Pulmonary artery endothelial cell (primary cell): Measurements from ENCODE around the gene C20orf204. TPM values are rescaled to one million over a fixed set of nuclear protein-coding genes. Genes with fewer than 3 reads are reported as not detected.
A peak's percentile ranks its signal among the peaks of the same experiment; 100 is the strongest.

Source experiments
- DNase-seq: peaks from one replicate; pipeline ENCODE4 v3.0.0-alpha.2; 2011; ENCODE audit warnings: low read depth, low spot score
- total RNA-seq: library from RNA; depleted of rRNA; stranded (reverse); fragments of >200 nt; gene quantifications from 2 replicates; pipeline ENCODE4 v1.2.3, GENCODE V29; 2014

Gene C20orf204
- total RNA-seq, 1 donor from 2014 or later = 1.7 TPM

DNA sequence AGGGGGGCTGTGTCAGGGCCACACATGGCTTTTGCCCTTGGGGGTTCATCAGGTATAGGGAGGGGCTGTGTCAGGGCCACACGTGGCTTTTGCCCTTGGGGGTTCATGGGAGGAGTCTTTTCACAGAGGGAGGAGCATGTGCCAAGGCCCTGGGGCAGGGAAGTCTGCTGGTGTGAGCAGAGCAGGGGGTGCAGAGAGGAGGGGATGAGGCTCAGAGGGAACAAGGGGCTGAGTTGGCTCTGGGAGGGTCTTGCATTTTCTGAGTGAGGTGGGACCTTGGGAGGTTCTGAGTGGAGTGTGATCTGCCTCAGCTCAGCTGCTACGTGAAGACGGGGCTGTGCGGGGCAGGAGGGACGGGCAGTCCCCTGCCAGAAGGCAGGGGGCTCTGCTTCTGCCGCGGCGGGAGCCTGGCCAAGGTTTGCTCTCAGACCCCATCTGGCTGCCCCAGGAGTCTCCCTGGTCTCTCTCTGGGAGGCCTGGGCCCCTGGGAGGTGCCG is 19.5 kb downstream of the C20orf204 start:
- no peak for DNase-seq

DNA sequence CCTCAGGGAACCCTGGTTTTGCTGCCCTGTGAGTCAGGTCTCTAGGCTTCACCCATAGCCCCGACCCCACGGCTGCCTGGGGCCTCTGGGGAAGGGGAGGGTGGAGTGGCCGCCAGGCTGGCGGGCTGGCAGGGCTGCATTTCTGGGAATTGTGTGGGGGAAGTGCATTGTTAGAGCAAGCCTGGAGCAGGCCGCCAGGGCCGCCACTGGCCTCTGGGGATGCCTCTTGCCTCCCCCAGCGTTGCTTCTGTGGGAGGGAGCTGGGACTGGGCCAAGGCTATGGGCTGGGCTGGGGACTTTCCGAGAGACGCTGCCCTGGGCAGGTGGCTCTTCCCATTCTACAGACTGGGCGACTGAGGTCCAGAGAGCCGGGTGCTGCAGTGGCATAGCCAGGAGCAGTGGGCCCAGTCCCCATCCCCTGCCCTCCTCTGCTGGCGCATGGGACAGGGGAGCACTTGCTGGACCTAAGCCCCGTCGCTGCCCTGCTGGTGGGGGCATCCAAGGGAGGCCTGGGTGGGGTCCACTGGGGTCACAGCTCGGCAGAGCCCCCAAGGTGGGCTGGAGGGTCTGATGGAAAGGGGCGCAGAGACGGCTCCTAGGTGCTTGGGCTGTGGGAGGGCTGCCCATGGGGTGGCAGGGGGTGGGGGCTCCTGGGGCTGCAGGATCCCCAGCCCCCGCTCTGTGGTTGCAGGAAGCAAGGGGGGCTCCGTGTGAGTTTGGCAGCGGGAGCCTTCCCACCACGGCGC is 20.1 kb downstream of the C20orf204 start:
- peak; percentile 63 for DNase-seq

DNA sequence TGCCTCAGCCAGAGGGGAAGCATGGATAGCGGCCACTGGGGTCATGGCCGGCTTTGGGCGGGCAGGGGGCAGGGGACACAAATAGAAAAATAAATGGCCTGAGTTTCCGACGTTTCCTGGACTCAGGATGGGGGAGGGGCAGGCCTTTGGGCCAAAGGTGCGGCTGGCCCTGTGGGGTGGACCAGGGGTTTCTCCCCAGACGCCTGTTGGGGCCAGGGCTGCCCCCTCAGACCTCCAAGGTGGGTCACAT is 20.6 kb downstream of the C20orf204 start:
- DNase-seq = no peak

DNA sequence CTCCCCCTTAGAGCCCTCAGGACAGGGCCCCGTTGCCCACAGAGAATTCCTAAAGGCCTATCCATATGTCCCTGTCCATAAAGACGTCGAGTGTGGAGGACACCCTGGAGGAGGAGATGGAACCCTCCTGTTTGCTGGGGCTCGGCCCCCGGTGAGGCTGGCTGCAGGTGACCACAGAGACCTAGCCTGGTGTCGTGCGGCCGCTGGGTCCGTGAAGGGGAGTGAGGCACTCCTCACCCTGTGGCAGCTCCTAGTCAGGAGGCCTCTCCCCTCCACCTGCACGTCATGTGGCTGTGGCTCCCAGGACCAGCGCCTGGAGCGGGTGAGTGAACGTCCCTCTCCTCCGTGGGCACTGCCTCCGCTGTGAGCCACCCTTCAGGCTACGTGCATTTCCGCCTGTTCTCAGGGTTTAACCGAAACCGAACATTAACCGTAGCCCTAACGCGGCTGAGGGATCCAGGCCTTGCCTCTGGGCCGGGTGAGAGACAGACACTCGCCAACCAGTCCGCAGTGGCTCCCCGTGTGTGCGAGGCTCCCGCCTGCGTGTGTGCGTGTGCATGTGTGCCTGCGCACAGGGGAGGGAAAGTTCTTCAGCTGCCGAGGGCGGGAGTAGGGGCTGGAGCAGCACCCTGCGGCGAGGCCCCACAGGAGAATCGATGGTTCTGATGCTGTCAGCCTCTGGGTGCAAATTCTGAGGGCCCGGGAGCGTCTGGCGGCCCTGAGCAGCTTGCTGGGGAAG is 21.1 kb downstream of the C20orf204 start:
- DNase-seq = no peak

DNA sequence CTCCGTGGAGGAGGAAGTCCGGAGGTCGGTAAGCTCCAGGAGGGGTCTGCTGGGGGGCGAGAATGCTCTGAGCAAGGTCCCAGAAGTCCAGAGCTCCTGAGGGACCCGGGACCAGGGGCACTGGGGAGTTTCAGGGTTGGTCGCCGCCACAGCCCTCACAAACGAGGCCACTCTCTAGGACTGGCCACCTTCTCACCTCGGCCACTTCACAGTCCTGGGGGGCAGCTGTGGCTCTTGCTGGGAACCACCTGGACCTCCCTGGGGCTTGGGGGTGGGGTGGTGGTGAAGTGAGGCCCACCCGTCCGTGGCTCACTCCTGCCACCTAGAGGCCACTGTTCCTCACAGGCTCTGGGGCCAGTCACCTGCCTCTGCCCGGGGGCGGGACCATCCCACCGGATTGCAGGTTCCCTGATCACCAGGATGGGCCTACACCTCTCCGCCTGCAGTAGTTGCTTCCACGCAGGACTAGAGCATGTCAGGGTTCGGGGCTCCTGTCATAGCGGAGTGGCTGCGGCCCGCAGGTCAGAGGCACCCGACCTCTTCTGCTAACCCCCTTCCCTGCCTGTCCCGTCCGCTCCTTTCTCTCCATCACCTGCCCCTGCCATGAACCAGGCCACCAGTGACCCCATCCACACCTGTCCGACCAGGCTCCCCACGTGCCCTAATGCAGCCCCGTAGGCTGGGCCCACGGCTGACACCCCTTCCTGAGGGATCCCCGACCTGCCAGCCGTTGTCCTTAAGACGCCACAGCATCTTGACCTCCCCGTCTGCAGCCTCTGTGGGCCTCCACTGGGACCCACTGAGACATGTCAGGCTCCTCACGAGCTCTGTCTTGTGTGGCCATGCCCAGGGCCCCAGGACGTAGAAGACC is 21.9 kb downstream of the C20orf204 start:
- DNase-seq = no peak

DNA sequence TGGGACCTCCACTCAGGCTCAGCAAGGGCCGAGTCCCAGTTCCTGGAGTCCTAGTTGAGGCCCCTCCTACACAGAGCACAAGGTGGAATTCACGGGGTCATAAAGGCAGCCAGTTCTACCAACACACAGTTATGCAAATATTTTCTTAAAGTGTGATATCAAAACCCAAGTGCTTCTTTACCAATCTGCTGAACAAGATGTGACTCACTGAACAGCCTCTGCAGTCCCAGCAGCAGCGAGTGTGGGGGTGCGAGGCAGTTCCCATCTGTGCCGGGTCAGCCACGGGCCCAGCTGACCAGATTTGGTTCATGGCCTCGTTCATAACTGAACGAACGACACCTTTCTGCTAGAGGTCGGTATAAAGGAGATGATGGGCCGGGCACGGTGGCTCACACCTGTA is 22.6 kb downstream of the C20orf204 start:
- DNase-seq = no peak

DNA sequence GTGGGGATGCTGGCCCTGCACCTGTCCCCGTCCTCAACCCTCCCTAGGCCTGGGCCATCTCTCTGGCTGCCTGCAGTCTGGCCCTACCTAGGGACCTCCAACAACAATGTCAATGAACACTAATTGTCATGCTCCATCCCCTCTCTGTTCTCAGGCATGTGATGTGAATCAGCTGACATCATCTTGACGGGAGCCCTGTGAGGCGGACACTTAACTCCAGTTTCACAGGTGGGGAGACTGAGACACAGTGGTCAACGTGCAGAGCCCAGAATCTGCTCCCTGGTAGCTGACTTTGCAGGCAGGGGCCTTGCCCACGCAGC is 26.3 kb downstream of the C20orf204 start:
- DNase-seq = no peak

DNA sequence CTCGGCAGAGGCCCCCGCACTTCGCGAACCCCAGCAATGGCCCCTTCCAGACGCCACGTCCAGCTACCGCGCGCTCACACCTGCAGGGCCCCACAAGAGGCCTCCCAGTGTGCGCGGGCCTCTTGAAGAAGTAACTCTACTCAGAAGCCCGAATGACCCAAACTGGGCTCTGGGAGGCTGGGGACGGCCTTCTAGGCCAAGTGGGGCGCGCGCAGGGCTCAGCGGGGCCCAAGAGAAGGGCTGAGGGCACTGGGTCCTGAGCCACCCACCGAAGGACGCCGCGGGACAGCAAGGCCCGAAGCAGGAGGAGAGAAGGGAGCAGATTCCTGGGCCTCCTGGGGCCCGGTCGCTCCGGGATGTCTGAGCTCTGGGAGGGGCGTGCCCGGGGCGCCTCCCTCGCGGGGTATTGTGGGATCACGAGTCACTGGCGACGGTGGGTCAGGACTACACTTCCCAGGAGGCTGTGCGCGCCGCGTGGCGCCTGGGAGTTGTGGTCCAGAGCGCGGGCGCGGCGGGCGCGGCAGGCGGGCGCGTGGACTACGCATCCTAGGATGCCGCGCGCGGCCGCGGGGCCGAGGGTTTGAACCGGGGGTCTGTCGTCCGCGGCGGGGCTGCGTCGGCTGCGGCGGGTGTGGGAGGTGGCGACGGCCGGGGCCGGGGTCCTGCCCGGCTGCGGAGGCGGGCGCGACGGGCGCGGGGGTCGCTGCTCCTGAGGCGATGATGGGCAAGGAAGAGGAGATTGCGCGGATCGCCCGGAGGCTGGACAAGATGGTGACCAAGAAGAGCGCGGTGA is 26.8 kb downstream of the C20orf204 start, which contains the start of gene TCEA2:
TCEA2 (plus strand) TSS at position 603 of the 793 bp plus-strand sequence; CDS start at position 718, 115 bp downstream.
- peak; percentile 89 for DNase-seq

DNA sequence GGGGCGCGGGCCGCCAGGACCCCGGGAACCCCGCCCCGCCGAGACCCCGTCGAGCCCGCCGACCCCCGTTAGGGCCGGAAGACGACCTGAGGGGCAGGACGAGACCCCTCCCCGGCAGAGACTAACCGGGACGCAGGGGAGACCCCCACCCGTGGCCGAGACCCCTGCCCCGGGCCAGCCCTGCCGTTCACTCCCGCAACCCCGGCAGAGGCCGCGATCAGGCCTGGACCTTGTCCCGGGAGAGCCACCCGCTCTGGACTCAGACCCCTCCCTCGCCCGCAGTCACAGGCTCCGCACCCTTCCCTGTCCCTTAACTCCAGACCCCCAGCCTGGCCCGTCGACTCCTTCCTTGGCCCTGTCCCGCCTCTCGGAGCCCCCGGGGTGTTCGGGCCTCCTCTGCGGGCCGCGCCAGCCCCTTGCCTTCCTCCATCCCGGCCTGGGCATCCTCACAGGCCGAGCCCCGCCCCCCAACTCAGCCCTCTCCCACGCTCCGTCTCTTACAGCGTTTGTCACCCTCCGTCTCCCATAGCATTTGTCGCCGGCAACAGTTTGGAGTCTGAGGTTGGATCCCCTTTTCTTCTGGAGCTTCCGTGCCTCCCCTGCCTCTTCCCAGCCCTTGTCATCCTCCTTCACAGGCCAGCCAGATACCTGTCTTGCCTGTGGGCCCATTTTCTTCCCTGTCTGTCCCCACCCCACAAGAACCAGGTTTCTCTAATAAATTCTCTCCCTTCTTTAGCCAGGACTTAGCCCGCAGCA is 27.6 kb downstream of the C20orf204 start:
- DNase-seq = no peak

DNA sequence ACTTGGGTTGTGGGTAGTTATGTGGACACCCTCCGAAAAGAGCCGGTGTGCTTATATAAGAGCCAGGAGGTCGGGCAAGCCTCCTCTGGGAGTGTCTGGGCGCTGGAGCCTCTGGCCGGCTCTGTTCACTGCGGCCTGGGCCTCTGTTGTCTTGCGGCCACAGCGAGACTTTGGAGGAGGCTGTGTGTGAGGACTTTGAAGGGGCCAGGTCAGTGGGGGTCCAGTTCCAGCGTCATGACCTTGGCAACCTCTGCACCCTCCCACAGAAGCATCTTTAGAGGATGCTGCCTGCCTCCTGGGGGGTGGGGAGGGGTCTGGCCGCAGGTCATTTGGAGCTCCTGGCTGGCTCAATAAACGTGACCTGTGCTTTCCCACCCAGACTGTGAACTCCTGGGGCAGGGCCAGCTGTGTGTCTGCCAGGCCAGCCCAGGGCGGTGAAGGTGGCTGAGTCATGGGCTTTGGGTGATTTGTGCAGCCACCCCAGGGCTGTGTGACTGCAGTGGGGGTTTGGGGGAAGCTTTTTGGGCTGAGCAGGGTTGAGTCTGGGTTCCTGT is 28.2 kb downstream of the C20orf204 start:
- no peak for DNase-seq

DNA sequence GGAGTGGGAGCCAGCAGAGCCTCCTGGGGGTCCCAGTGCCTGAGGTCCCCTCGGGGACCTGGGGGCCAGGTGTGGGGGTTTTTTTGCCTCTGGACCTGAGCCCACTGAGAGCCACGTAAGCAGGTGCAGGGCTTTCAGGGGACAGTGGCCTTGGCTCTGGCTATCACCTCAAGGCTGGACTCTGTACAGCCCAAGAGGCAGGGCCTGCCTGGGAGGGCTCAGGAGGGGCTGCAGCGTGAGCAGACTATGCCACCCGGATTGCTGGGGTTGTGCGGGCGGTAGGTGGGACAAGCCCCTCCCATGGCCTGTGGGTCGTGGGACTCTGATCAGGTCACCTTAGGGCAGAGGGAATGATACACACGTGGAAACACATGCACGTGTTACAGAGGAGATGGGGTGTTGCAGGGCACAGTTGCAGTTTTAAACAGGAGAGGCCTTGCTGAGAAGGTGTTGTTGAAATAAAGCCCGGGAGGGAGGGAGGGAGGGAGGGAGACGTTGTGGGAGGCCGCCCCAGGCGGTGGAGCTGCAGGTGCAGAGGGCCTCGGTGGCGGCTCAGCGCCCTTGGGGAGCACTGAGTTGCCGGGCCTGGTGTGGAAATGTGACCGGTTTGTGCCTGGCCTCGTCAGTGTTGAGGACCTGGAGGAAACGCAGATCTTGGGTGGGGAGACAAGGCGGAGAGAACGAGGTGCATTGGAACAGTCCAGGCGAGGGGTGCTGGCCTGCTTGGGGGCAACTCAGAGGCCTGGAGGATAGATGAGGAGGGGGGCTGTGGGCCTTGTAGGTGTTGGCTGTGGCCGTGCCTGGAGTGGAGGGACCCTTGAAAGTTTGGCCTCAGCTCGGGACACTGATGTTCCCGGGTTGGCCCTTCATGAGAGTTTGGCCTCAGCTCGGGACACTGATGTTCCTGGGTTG is 29.3 kb downstream of the C20orf204 start:
- no peak for DNase-seq

DNA sequence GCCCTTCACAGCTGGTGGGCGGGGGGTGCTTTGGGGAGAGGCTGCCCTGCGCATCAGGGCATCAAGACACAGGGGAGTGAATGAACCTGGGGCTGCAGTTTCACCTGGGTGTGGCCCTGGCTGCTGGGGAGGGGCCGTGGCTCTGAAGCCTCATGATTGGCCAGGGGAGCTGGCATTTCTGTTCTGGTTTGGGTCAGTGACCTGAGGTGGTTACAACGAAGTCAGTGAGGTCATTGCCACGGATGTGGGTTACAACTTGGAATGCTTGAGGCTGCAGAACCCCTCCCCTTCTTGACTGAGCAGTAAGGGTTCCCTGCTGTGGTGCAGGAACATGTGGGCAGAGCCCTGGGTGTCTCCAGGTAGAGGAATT is 30.0 kb downstream of the C20orf204 start:
- DNase-seq = no peak

DNA sequence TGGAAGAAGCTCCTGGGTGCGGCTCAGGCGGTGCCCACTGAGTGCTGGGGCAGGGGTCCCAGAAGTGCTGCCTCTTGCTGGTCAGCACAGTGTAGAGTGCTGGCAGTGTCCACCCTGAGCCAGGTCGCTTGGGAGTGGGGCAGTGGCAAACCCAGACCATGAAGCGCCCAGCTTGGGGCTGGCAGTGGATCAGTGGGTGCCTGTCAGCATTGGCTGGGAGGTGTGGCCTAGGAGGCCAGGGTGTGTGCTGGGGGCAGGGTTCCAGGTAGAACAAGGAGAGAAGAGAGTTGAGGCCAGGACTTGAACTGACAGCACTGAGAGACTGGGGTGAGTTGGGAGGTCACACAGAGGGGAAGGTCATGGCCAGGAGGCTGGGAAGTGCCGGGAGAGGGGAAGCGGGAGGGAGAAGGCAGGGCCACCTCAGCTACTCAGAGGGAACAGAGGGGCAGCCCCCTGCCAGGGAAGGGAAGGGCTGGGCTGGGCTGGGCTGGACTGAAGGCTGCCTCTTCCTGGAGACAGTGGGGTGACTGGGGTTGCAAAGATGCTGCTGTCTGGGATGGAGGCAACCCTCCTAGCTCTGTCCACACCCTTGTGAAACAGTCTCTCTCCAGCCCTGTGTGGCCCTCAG is 31.1 kb downstream of the C20orf204 start:
- no peak for DNase-seq

DNA sequence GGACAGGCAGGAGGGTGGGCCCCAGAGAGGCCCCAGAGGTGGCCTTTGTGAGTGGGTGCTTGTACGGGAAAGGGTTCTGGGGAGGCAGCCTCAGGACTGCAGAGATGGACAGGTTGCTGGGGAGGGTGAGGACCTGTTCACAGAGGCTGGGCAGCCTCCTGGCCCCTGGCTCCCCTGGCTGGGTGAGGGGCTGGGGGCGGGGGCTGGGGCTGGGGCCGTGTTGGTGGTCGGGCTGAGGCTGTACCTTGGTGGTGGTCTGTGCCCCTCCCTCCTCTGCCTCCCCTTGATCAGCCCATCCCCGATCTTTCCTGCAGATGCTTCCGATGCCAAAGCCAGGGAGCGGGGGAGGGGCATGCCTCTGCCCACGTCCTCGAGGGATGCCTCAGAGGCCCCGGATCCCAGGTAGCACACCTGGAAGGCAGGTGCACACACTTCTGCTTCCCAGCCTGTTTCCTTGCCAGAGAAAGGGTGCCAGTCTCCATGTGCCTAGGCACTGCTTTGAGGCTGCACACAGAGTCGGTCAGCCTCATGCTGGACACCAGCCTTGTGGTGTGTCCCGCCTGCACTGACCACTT is 31.8 kb downstream of the C20orf204 start:
- no peak for DNase-seq

DNA sequence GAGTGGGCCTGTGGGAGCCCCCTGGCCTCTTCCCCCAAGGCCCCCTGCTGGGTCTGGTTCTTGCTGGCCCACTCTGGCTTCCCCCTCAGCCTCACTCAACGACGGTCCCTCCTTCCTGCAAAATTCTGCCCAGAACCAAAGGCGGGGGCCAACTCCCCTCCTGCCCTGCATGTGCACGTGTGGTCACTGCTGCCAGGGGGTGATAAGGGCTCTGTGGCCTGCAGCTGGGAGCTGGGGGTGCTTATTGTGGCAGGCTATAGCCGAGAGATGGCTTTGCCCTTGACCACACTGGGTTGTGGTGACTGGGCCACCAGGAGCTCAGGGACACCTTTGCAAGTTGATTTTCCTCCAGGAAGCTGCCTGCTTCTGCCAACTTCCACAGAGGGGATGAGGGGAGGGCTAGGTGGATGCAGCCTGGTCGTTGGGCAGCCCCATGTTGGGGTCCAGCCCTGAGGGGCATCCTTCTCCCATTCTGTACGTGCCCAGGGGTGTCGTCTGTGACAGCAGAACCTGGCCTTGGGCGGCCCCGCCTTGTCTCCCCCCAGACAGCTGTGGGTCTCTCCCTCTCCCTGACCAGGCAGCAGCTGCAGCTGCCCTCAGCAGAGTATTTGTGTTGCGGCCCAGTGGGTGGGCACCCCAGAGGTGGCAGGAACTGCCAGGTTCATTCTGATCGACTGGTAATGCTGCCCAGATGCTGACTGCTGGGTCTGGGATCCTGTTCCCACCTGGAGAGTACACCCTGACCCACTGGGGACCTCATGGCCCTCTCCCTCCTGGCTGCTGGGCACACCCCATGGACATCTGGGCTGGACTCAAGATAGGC is 32.6 kb downstream of the C20orf204 start:
- no peak for DNase-seq

DNA sequence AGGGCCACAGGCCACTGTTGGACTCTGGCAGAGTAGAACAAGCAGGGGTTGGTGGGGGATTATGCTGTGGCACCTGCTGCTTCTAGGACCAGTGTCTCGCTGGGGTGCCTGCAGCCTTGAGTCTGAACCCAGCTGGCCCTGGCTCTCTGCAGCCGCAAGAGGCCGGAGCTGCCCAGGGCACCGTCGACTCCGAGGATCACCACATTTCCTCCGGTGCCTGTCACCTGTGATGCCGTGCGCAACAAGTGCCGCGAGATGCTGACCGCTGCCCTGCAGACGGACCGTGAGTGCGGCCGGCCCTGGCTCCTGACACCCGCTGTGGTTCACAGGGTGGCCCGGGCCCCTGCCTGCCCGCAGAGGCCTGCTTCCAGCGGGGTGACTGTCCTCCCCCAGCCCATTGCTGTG is 33.2 kb downstream of the C20orf204 start:
- DNase-seq = no peak

DNA sequence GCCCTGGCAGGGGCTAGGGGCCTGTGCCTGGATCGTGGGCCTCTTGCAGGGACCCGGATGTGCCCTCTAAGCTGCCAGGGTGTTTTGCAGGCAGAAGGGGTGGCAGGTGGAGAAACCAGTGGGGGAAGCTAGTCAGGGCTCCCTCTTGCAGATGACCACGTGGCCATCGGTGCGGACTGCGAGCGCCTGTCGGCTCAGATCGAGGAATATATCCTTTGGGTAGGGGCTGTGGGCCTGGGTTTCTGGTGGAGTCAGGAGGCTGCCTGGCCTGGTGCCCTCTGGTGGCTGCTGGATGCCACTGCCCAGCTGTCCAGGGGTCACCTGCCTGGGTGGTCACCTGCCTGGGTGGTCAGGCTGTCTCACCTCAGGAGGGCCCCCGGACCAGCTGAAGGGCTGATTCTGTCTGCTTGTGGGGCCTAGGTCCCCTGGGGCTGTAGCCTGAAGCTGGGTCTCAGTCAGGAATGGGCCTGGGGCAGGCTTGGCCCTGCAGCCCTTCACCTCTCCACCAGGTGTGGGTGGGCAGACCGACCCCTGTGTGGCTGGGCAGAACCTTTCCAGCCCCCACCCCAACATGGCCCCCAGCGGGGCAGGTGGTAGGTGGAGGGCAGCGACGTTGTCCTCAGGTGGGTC is 33.7 kb downstream of the C20orf204 start:
- DNase-seq = no peak
